Measurements from ENCODE around the gene WWOX. TPM values are rescaled to one million over a fixed set of nuclear protein-coding genes. Genes with fewer than 3 reads are reported as not detected.

The WWOX gene
- total RNA-seq, 4 donors from 2014 or later = 12.9 to 53.5 (median 25.6) TPM

DNA sequence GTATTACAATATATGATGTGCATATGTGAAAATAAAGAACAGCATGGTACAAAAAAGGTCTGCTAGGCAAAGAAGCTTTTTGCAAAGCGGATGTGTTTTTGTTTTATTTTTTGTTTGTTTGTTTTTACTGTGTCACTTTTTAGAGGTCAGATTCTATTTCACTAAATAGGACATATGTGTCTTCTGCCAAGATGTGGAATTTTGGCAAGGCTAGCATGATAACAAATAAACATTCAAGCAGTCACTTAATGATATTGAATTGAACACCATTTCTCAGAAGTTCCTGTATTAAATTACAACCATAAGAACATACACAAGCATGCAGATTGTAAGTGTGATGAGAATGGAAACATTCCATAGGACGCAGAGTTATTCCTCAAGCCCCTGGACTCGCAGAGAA lies 492.7 kb downstream of the WWOX start:
- Histone ChIP-seq H3K4me3 (no peak overlapping the region), H3K9me3 (no peaks in the 10 kb centered on the region), H3K27me3 (no peaks in the 10 kb centered on the region), H3K36me3 (no peaks in the 10 kb centered on the region), H3K4me1 (no peaks in the 10 kb centered on the region), H3K27ac (no peak overlapping the region)
- TF ChIP-seq, protein P1, sequence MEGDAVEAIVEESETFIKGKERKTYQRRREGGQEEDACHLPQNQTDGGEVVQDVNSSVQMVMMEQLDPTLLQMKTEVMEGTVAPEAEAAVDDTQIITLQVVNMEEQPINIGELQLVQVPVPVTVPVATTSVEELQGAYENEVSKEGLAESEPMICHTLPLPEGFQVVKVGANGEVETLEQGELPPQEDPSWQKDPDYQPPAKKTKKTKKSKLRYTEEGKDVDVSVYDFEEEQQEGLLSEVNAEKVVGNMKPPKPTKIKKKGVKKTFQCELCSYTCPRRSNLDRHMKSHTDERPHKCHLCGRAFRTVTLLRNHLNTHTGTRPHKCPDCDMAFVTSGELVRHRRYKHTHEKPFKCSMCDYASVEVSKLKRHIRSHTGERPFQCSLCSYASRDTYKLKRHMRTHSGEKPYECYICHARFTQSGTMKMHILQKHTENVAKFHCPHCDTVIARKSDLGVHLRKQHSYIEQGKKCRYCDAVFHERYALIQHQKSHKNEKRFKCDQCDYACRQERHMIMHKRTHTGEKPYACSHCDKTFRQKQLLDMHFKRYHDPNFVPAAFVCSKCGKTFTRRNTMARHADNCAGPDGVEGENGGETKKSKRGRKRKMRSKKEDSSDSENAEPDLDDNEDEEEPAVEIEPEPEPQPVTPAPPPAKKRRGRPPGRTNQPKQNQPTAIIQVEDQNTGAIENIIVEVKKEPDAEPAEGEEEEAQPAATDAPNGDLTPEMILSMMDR (IDR thresholded peaks at IDR 0.05) = no peak
- TF ChIP-seq POLR2A (IDR thresholded peaks at IDR 0.05) (no peak), EP300 (IDR thresholded peaks at IDR 0.05) (no peak), POLR2AphosphoS5 (IDR thresholded peaks at IDR 0.05) (no peak)
- no peak for ATAC-seq
- WGBS, 2 donors (ENCODE audit: low coverage in 1 of 2) = 87 to 88% methylated on average over 1 to 3 of the region's 3 CpGs

DNA sequence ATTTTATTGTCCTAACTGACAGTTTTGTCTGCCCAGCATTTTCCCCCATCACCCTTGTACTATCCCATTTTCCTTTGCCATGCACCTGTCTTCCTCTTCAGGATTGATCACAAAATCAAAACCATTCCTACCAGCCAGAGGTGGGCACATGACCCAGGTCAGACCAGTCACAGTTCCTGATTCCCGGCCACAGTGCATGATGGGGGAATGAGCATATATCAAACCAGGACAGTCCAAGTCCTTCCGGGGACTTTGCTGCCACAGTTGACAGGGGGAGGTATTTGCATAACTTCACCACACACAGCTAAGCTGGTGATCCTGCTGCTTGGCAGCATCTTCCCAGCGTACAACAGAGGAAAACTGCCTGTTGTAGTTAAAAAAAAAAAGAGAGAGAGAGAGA lies 493.9 kb downstream of the WWOX start:
- Histone ChIP-seq H3K9me3 (no peaks in the 10 kb centered on the region), H3K27me3 (no peaks in the 10 kb centered on the region), H3K36me3 (no peaks in the 10 kb centered on the region), H3K4me1 (no peaks in the 10 kb centered on the region), H3K4me3 (no peak overlapping the region), H3K27ac (no peak overlapping the region)
- TF ChIP-seq POLR2A (IDR thresholded peaks at IDR 0.05) = no peak
- TF ChIP-seq, protein P1 (IDR thresholded peaks at IDR 0.05) = no peak
- no peak for TF ChIP-seq EP300 (IDR thresholded peaks at IDR 0.05)
- no peak for TF ChIP-seq POLR2AphosphoS5 (IDR thresholded peaks at IDR 0.05)
- ATAC-seq = no peak
- 61 to 80% methylated on average over 2 of the region's 3 CpGs for WGBS, 2 donors (ENCODE audit: low coverage in 1 of 2)

DNA sequence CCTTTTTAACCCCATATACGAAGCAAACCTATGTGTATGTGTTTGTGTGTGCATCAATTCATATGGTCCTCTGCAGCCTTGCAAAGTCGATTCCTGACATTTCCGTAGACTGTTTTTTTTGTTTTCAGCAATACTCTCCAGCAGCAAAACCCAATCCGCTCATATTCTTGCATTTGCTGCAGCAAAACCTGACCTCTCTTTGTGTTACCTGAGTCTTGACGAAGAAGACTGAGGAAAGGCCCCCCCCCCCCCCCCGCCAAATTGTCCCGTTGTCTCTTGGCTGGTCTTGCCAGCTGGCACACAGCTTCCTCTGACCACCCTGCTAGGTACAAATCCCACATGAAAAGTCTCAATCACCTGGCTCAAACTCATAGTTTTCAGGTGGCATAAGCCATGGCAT lies 494.7 kb downstream of the WWOX start:
- H3K4me1 ChIP-seq = no peaks in the 10 kb centered on the region
- ATAC-seq = no peak
- H3K9me3 ChIP-seq = no peaks in the 10 kb centered on the region
- WGBS, 2 donors (ENCODE audit: low coverage in 1 of 2) = 74 to 85% methylated on average over 5 to 6 of the region's 7 CpGs
- no peaks in the 10 kb centered on the region for H3K27me3 ChIP-seq
- TF ChIP-seq POLR2AphosphoS5 (IDR thresholded peaks at IDR 0.05) (no peak), EP300 (IDR thresholded peaks at IDR 0.05) (no peak), POLR2A (IDR thresholded peaks at IDR 0.05) (no peak)
- TF ChIP-seq, protein P1 (IDR thresholded peaks at IDR 0.05) = no peak
- no peaks in the 10 kb centered on the region for H3K36me3 ChIP-seq
- no peak overlapping the region for H3K27ac ChIP-seq
- H3K4me3 ChIP-seq = no peak overlapping the region

DNA sequence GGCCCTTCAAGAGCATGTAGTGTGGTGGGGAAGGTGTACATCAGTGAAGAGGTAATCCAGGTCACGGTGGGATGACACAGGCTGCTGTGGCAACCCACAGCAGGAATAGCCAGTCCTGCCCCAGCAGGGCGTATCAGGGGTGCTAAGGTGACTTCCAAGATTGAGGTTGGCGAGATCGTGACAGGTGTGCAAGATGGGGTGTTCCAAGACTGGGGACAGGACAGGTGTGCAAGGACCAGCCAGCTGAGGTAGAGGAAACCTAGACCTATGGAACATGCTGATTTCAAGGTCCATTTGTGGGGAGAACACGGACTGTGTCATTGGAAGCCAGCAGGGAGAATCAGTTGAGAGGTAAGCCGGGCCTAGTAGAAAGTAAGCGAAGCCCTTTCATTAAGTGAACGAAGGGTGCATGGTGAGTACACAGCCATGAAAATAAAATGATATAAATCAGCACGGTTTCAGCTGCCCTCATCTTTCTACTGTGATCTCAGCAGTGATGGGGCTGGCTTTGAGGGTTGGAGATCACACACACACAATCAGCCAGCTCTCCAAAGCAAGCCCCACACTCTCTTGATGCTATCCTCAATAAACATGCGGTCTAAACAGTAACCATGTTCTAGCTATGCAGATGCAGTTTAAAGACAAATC lies 497.0 kb downstream of the WWOX start:
- WGBS, 2 donors (ENCODE audit: low coverage in 1 of 2) = 50 to 93% methylated on average over 1 to 9 of the region's 10 CpGs
- Histone ChIP-seq H3K4me1 (no peaks in the 10 kb centered on the region), H3K4me3 (no peak overlapping the region), H3K27ac (no peak overlapping the region), H3K9me3 (no peaks in the 10 kb centered on the region), H3K36me3 (no peaks in the 10 kb centered on the region), H3K27me3 (no peaks in the 10 kb centered on the region)
- TF ChIP-seq POLR2AphosphoS5 (IDR thresholded peaks at IDR 0.05) = no peak
- TF ChIP-seq POLR2A (IDR thresholded peaks at IDR 0.05) = no peak
- TF ChIP-seq, protein P1 (IDR thresholded peaks at IDR 0.05) = no peak
- TF ChIP-seq EP300 (IDR thresholded peaks at IDR 0.05) = no peak
- ATAC-seq = no peak

DNA sequence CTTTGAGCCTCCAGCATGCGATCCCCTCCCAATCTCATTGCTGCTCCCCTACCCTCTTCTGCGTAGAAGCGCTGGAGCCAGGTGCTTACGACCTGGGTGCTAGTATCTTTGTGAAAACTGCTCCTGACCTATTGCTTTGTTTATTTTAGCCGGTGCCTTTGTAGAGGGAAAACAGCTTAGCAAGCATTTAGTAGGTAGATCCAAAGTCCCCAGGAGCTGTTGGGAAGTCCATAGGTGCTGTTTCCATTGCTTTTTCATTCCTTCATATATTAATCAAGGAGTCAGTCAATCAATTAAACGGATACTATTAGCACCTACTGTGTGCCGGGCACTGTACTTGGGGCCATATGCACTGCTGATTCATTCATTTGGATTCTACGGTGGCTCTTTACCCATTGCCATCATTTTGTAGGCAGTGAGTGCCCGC lies 497.6 kb downstream of the WWOX start:
- Histone ChIP-seq H3K9me3 (no peaks in the 10 kb centered on the region), H3K27me3 (no peaks in the 10 kb centered on the region), H3K4me3 (no peak overlapping the region), H3K36me3 (no peaks in the 10 kb centered on the region), H3K4me1 (no peaks in the 10 kb centered on the region), H3K27ac (no peak overlapping the region)
- 85 to 94% methylated on average over 4 to 9 of the region's 9 CpGs for WGBS, 2 donors (ENCODE audit: low coverage in 1 of 2)
- no peak for ATAC-seq
- no peak for TF ChIP-seq EP300 (IDR thresholded peaks at IDR 0.05)
- TF ChIP-seq POLR2AphosphoS5 (IDR thresholded peaks at IDR 0.05) = no peak
- TF ChIP-seq, protein P1 (IDR thresholded peaks at IDR 0.05) = no peak
- TF ChIP-seq POLR2A (IDR thresholded peaks at IDR 0.05) = no peak

Data from gastroesophageal sphincter (tissue), 4 donors.